Measurements from ENCODE around the gene JAG2.

The JAG2 gene

DNA sequence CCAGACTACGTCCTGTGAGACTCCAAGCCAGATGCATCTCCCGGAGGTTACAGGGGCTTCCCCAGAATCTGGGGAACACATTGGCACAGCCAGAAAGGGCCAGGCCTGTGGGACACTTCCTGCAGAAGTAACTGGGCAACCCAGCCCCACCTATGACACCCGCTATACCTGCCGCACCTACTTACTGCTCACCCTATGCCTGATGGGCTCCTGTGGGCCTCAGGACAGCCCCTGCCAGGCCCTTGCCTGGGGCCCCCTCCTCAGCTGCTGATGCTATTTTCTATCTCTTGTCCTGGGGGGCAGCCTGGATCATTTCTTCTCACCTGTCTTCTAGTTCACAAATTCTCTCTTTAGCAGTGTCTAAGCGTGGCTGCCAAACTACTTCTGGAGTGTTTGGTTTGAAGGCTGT is 28.7 kb downstream of the JAG2 start:
- TF ChIP-seq, protein P1, sequence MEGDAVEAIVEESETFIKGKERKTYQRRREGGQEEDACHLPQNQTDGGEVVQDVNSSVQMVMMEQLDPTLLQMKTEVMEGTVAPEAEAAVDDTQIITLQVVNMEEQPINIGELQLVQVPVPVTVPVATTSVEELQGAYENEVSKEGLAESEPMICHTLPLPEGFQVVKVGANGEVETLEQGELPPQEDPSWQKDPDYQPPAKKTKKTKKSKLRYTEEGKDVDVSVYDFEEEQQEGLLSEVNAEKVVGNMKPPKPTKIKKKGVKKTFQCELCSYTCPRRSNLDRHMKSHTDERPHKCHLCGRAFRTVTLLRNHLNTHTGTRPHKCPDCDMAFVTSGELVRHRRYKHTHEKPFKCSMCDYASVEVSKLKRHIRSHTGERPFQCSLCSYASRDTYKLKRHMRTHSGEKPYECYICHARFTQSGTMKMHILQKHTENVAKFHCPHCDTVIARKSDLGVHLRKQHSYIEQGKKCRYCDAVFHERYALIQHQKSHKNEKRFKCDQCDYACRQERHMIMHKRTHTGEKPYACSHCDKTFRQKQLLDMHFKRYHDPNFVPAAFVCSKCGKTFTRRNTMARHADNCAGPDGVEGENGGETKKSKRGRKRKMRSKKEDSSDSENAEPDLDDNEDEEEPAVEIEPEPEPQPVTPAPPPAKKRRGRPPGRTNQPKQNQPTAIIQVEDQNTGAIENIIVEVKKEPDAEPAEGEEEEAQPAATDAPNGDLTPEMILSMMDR (IDR thresholded peaks at IDR 0.05; ENCODE audit: insufficient read depth, low read depth, low read length, missing control alignments), result no peak
- H3K4me3 ChIP-seq (ENCODE audit: low read length), result no peak overlapping the region
- DNase-seq (ENCODE audit: low read depth), result no peak

DNA sequence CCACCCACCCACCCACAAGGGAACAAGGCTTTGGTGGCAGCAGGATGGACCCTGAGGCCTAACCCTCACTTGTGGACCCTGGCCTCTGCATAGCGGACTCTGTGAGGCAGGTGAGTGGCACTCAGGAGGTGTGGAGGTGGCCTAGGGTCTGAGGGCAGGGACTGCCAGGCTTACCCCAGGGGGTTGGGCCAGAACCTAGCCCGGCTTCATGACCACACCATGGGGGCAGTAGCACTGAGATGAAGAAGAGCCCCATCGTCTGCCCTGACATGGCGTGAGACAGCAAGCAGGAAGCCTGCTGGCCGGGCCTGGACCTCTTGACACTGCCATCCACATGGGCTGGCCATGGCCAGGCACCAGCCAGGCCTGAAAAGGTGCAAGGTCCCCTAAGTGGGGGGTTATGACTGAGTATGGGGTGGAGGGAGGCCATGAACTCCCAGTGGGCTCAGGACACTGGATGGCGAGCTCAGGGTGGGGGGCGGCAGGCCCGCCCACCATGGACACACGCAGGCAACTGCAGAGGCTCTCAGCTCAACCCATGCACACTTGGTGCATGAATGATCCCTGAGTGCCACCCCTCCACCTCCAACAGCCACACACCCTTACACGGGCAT is 29.3 kb downstream of the JAG2 start:
- TF ChIP-seq, protein P1 (IDR thresholded peaks at IDR 0.05; ENCODE audit: insufficient read depth, low read depth, low read length, missing control alignments), result no peak
- H3K4me3 ChIP-seq (ENCODE audit: low read length), result no peak overlapping the region
- DNase-seq (ENCODE audit: low read depth), result no peak

DNA sequence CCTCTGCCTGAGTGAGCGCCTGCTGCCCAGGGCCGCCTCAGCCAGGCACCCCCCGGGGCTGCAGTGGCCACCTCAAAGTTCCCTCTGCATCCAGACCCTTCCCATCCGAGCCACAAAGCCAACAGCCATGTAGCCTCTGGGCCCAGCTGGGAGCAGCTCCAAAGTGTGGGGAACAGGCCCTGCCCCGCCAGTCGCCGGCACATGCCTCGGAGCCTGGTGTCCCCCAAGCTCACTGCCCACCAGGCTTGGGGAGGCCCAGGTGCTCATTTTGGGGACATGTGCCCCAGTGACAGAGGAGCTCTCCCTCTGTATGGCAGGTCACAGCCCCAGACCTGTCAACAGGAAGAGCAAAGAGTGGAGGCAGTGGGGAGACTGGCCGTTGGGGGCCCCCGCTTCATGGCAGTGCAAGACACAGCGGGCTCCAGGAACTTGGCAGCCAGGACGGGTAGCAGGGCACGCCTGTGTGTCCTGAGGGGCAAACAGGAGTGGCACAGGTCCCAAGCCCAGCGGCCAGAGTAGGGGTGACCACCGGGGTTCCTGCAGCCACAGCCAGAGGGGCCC is 29.9 kb downstream of the JAG2 start:
- TF ChIP-seq, protein P1 (IDR thresholded peaks at IDR 0.05; ENCODE audit: insufficient read depth, low read depth, low read length, missing control alignments), result no peak
- no peak overlapping the region for H3K4me3 ChIP-seq (ENCODE audit: low read length)
- DNase-seq (ENCODE audit: low read depth), result no peak

DNA sequence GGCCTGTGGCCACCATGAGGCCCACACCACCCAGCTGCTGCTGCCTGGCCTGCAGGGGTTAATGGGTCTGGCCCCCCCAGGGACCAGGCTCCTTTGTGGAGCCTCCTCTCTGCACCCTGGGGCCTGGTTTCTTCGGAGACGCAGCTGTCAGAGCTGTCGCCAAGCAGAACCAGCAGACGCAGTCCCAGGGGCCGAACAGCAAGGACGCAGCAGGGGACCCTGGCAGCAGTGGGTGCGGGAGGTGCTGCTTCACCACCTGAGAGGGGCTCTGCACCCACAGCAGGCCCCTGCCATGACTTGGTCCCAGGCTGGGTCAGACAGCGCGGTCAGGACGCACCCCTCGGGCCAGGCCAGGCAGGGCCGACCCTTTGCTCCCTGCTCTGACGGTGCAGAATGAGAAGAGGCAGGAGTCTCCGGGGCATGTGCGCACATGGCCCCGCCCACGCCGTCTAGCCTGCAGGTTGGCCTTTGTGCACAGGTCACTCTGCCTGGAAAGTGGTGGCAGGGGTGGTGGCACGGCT is 30.5 kb downstream of the JAG2 start:
- no peak overlapping the region for H3K4me3 ChIP-seq (ENCODE audit: low read length)
- DNase-seq (ENCODE audit: low read depth), result no peak
- TF ChIP-seq, protein P1 (IDR thresholded peaks at IDR 0.05; ENCODE audit: insufficient read depth, low read depth, low read length, missing control alignments), result no peak

DNA sequence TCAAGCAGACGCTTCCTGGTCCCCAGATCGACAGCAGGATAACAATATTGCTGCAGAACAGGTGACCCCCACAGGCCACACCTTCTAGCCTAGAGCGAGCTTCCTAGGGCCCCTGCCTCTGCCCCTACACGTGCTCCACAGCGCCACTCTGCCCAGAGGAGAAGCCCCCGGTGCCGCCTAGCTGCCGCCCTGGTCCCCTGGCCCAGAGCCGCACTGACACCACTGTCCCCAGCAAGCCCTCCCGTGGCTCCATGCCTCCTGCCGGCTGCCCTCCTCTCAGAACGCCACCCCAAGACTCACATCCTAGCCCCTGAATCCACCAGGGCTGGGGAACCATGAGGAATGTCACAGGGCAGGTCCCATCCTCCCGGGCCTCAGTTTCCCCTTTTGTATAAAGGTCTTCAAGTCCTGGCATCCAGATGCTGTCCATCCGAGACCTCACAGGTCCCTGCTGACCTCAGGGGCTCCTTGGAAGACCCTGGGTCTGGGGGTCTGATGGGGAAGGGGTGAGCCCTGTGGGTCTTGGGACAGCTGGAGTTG is 31.0 kb downstream of the JAG2 start:
- TF ChIP-seq, protein P1 (IDR thresholded peaks at IDR 0.05; ENCODE audit: insufficient read depth, low read depth, low read length, missing control alignments), result no peak
- H3K4me3 ChIP-seq (ENCODE audit: low read length), result no peak overlapping the region
- DNase-seq (ENCODE audit: low read depth), result no peak

DNA sequence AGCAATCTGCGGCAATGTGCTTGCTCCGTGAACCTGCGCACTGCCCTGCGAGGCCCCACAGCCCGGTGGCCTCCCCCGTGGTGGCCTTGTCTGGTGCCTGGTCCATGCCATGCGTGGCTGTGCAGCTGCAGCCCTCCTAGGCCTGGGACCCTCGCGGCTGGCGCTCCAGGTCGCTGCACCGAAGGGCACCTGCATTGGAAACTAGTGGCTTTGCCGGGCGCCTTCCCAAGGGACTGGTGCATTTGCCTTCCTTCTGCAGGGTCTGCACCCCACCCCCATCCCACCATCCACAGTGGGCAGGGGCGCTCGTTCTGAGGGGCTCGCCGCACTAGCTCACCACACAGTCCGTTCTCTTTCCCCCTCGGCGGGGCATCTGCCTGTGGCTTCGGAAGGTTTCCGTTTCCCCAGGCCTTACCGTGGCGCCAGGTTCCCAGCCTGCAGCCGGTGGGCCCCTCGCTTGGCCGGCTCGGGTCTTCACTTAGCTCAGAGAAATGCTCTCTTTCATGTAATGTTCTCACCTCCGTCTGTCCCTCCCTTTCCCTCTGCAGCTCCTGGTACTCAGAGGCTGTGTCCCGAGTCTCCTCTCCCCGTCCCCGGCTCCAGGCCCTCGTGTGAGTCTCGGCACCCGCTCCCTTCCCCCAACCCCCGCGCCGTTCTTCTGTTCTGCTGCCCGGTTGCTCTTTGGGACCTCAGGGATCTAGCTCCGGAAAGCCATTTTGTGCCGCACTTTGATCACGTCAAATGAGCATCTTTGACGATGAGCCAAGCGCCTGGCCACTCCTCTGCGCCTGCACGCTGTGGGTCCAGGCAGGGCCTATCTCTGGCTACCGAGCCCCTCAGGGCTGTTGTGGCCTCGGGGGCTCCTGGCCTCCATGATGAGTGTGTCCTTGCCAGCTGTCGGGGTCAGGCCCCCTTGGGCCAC is 31.9 kb downstream of the JAG2 start:
- no peak for DNase-seq (ENCODE audit: low read depth)
- TF ChIP-seq, protein P1 (IDR thresholded peaks at IDR 0.05; ENCODE audit: insufficient read depth, low read depth, low read length, missing control alignments), result no peak
- no peak overlapping the region for H3K4me3 ChIP-seq (ENCODE audit: low read length)

Data from epithelial cell of esophagus (primary cell).